H9 (cell line): ENCODE results near the gene MAN1A2. TPM values are rescaled to one million over a fixed set of nuclear protein-coding genes. Genes with fewer than 3 reads are reported as not detected.
A peak's percentile ranks its signal among the peaks of the same experiment; 100 is the strongest.

Experiments
- DNase-seq: peaks from one replicate; pipeline ENCODE4 v3.0.0-alpha.2; 2017
- H2AFZ ChIP-seq: one replicate; pipeline ENCODE4 v1.6.1; 2013; ENCODE audit warnings: mild to moderate bottlenecking, low read length, control low read depth, moderate library complexity
- H2AK5ac ChIP-seq: 2 replicates; pipeline ENCODE4 v1.6.1; 2013; ENCODE audit warnings: low read length, control low read depth, mixed read lengths; ENCODE audit not compliant: insufficient read length
- H2BK120ac ChIP-seq: one replicate; pipeline ENCODE4 v1.6.1; 2013; ENCODE audit warnings: low read depth, mild to moderate bottlenecking, low read length, control low read depth, inconsistent platforms; ENCODE audit not compliant: poor library complexity, severe bottlenecking
- H2BK12ac ChIP-seq: 2 replicates; pipeline ENCODE4 v1.6.1; 2013; ENCODE audit warnings: low read length, control low read depth, mixed read lengths, low read depth; ENCODE audit not compliant: insufficient read length
- H2BK15ac ChIP-seq: 2 replicates; pipeline ENCODE4 v1.6.1; 2013; ENCODE audit warnings: low read depth, low read length, control low read depth
- H2BK20ac ChIP-seq: one replicate; pipeline ENCODE4 v1.6.1; 2013; ENCODE audit warnings: low read depth, mild to moderate bottlenecking, low read length, control low read depth, inconsistent platforms; ENCODE audit not compliant: poor library complexity, severe bottlenecking
- H2BK5ac ChIP-seq: 2 replicates; pipeline ENCODE4 v1.6.1; 2013; ENCODE audit warnings: low read length, control low read depth, mixed read lengths; ENCODE audit not compliant: insufficient read length
- H3K14ac ChIP-seq: 2 replicates; pipeline ENCODE4 v1.6.1; 2013; ENCODE audit warnings: low read length, control low read depth; ENCODE audit not compliant: insufficient read depth
- H3K18ac ChIP-seq: 2 replicates; pipeline ENCODE4 v1.6.1; 2013; ENCODE audit warnings: low read depth, mild to moderate bottlenecking, mixed read lengths, low read length, control low read depth; ENCODE audit not compliant: insufficient read length
- H3K23ac ChIP-seq: 2 replicates; pipeline ENCODE4 v1.6.1; 2013; ENCODE audit warnings: low read length, control low read depth, mixed read lengths, low read depth; ENCODE audit not compliant: insufficient read length
- H3K23me2 ChIP-seq: 2 replicates; pipeline ENCODE4 v1.6.1; 2013; ENCODE audit warnings: low read depth, mild to moderate bottlenecking, mixed read lengths, low read length, control low read depth; ENCODE audit not compliant: insufficient read length, poor library complexity, severe bottlenecking
- H3K27ac ChIP-seq: 2 replicates; pipeline ENCODE4 v1.5.1; 2013; ENCODE audit warnings: low read length, control low read depth, mixed read lengths, low read depth; ENCODE audit not compliant: insufficient read length
- H3K27me3 ChIP-seq: 2 replicates; pipeline ENCODE4 v1.6.1; 2013; ENCODE audit warnings: low read length, control low read depth, inconsistent platforms; ENCODE audit not compliant: insufficient read depth
- H3K4ac ChIP-seq: 2 replicates; pipeline ENCODE4 v1.6.1; 2013; ENCODE audit warnings: low read depth, mild to moderate bottlenecking, control low read depth, inconsistent platforms, low read length, moderate library complexity
- H3K4me1 ChIP-seq: 2 replicates; pipeline ENCODE4 v1.6.1; 2013; ENCODE audit warnings: low read length, control low read depth, inconsistent platforms; ENCODE audit not compliant: insufficient read depth
- H3K4me2 ChIP-seq: 2 replicates; pipeline ENCODE4 v1.6.1; 2013; ENCODE audit warnings: low read length, control low read depth, mixed read lengths; ENCODE audit not compliant: insufficient read length, insufficient read depth
- H3K56ac ChIP-seq: 2 replicates; pipeline ENCODE4 v1.6.1; 2013; ENCODE audit warnings: low read depth, mild to moderate bottlenecking, mixed read lengths, low read length, control low read depth; ENCODE audit not compliant: insufficient read length
- H3K79me1 ChIP-seq: 2 replicates; pipeline ENCODE4 v1.6.1; 2013; ENCODE audit warnings: low read depth, mild to moderate bottlenecking, moderate library complexity, low read length, control low read depth, inconsistent platforms; ENCODE audit not compliant: insufficient read depth, poor library complexity, severe bottlenecking
- H3K79me2 ChIP-seq: 2 replicates; pipeline ENCODE4 v1.6.1; 2013; ENCODE audit warnings: low read length, control low read depth, inconsistent platforms; ENCODE audit not compliant: insufficient read depth
- H3K9ac ChIP-seq: 2 replicates; pipeline ENCODE4 v1.6.1; 2013; ENCODE audit warnings: low read length, control low read depth, mixed read lengths; ENCODE audit not compliant: insufficient read length; ENCODE audit errors: extremely low read depth
- H3K9me3 ChIP-seq: one replicate; pipeline ENCODE4 v1.6.1; 2013; ENCODE audit warnings: low read depth, low read length, inconsistent platforms; ENCODE audit not compliant: control insufficient read depth
- H3T11ph ChIP-seq: one replicate; pipeline ENCODE4 v1.6.1; 2013; ENCODE audit warnings: mild to moderate bottlenecking, low read length, control low read depth, inconsistent platforms
- H4K20me1 ChIP-seq: one replicate; pipeline ENCODE4 v1.6.1; 2013; ENCODE audit not compliant: control insufficient read depth, insufficient read length, insufficient read depth
- H4K5ac ChIP-seq: 2 replicates; pipeline ENCODE4 v1.6.1; 2013; ENCODE audit warnings: low read depth, mild to moderate bottlenecking, mixed read lengths, low read length, control low read depth; ENCODE audit not compliant: insufficient read length
- H4K8ac ChIP-seq: replicated peaks from 2 replicates; pipeline ENCODE4 v1.6.1; 2013; ENCODE audit warnings: low read length, control low read depth, mixed read lengths, low read depth; ENCODE audit not compliant: insufficient read length
- H4K91ac ChIP-seq: 2 replicates; pipeline ENCODE4 v1.6.1; 2013; ENCODE audit warnings: low read depth, mild to moderate bottlenecking, moderate library complexity, mixed read lengths, low read length, control low read depth; ENCODE audit not compliant: insufficient read length
- H3K27ac Mint-ChIP-seq, 3 experiments: 2 replicates in 2 of 3; 3 replicates in 1 of 3; pipeline ENCODE4 v1.8.0; 2020 to 2021; ENCODE audit warnings: mixed read lengths in 3 of 3, mild to moderate bottlenecking in 1 of 3, moderate library complexity in 1 of 3
- H3K27me3 Mint-ChIP-seq: 2 replicates; pipeline ENCODE4 v1.8.0; 2021; ENCODE audit warnings: low read depth, mild to moderate bottlenecking, moderate library complexity, mixed read lengths
- H3K36me3 Mint-ChIP-seq, 3 experiments: 2 replicates in 2 of 3; 3 replicates in 1 of 3; pipeline ENCODE4 v1.8.0; 2020 to 2021; ENCODE audit warnings: low read depth in 3 of 3, mixed read lengths in 3 of 3; ENCODE audit not compliant: insufficient read depth in 1 of 3
- H3K4me1 Mint-ChIP-seq, 2 experiments: 2 replicates each; pipeline ENCODE4 v1.8.0; 2020; ENCODE audit warnings: mixed read lengths in 2 of 2
- H3K4me3 Mint-ChIP-seq, 2 experiments: 2 replicates in 1 of 2; 3 replicates in 1 of 2; pipeline ENCODE4 v1.8.0; 2020 to 2021; ENCODE audit warnings: mild to moderate bottlenecking in 2 of 2, mixed read lengths in 2 of 2, moderate library complexity in 1 of 2
- H3K9me3 Mint-ChIP-seq, 2 experiments: 2 replicates in 1 of 2; 3 replicates in 1 of 2; pipeline ENCODE4 v1.8.0; 2020; ENCODE audit warnings: mild to moderate bottlenecking in 2 of 2, mixed read lengths in 2 of 2, moderate library complexity in 1 of 2
- WGBS: extraction: QIAGEN DNeasy Blood & Tissue Kit; methylation state at CpG from one replicate; pipeline ENCODE4 v1.1.7; 2013; ENCODE audit warnings: missing lambda C conversion rate, low lambda C conversion rate, mixed read lengths; ENCODE audit not compliant: insufficient read length; ENCODE audit errors: extremely low coverage; 5-methylcytosine and 5-hydroxymethylcytosine counted together
- total RNA-seq: library from RNA; stranded (reverse); gene quantifications from 2 replicates; pipeline ENCODE4 v1.2.1, GENCODE V29; 2021
- TF ChIP-seq, protein P1 (sequence below): fragments of 200-600 bp; sonication (generic); conservative IDR thresholded peaks from 3 replicates; pipeline ENCODE4 v1.8.0; 2021; ENCODE audit warnings: antibody characterized with exemption, mild to moderate bottlenecking

The MAN1A2 gene
- total RNA-seq, 1 experiment from 2014 or later = 24.0 TPM

GRCh38 chr1:117368116-117369108 lies 1.2 kb downstream of the MAN1A2 start:
- Histone ChIP-seq H3T11ph (no peak overlapping the region), H4K20me1 (no peaks in the 10 kb centered on the region), H3K23me2 (peaks cover 17% of the 10 kb centered on the region), H3K4me1 (peaks cover 7% of the 10 kb centered on the region; the same call in 1 of the 2 replicates), H2BK20ac (no peak overlapping the region), H3K4ac (no peak overlapping the region), H3K27ac (no peak overlapping the region), H3K56ac (no peak overlapping the region), H3K9me3 (no peaks in the 10 kb centered on the region), H2BK5ac (no peak overlapping the region), H3K79me1 (no peaks in the 10 kb centered on the region), H3K9ac (no peak overlapping the region), H2AFZ (no peak overlapping the region), H2AK5ac (no peak overlapping the region), H2BK120ac (no peak overlapping the region), H3K18ac (no peak overlapping the region), H3K23ac (no peak overlapping the region), H4K8ac (no peak overlapping the region), H2BK15ac (no peak overlapping the region), H3K4me2 (peak overlapping the region; percentile 92), H2BK12ac (no peak overlapping the region), H4K91ac (no peak overlapping the region), H4K5ac (no peak overlapping the region), H3K79me2 (peaks cover 4% of the 10 kb centered on the region; the same call in 1 of the 2 replicates), H3K27me3 (no peaks in the 10 kb centered on the region; the same call in 1 of the 2 replicates), H3K14ac (no peak overlapping the region)
- TF ChIP-seq, protein P1, sequence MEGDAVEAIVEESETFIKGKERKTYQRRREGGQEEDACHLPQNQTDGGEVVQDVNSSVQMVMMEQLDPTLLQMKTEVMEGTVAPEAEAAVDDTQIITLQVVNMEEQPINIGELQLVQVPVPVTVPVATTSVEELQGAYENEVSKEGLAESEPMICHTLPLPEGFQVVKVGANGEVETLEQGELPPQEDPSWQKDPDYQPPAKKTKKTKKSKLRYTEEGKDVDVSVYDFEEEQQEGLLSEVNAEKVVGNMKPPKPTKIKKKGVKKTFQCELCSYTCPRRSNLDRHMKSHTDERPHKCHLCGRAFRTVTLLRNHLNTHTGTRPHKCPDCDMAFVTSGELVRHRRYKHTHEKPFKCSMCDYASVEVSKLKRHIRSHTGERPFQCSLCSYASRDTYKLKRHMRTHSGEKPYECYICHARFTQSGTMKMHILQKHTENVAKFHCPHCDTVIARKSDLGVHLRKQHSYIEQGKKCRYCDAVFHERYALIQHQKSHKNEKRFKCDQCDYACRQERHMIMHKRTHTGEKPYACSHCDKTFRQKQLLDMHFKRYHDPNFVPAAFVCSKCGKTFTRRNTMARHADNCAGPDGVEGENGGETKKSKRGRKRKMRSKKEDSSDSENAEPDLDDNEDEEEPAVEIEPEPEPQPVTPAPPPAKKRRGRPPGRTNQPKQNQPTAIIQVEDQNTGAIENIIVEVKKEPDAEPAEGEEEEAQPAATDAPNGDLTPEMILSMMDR = no peak
- Mint-ChIP-seq H3K27me3 (peaks cover 7% of the 10 kb centered on the region), H3K4me1 (peaks cover 47 to 50% of the 10 kb centered on the region in 2 experiments), H3K9me3 (no peaks in the 10 kb centered on the region), H3K27ac (no peak overlapping the region), H3K36me3 (no peaks in the 10 kb centered on the region; a peak in 3 of 7 replicates), H3K4me3 (peak overlapping the region; percentile 86 to 87)
- no CpG with 5 or more reads among the region's 19 CpGs for WGBS
- no peak for DNase-seq
